Measurements from ENCODE around the gene PDE4D. TPM values are rescaled to one million over a fixed set of nuclear protein-coding genes. Genes with fewer than 3 reads are reported as not detected.

PDE4D gene
- total RNA-seq, 1 donor from 2014 or later = 39.2 TPM

GRCh38 chr5:59287884-59288283 is 605.6 kb downstream of the PDE4D start:
- TF ChIP-seq CTCF (IDR thresholded peaks at IDR 0.05; ENCODE audit: insufficient read depth, low read length, poor library complexity, severe bottlenecking) = no peak

GRCh38 chr5:59287361-59287760 is 606.2 kb downstream of the PDE4D start:
- no peaks in the 10 kb centered on the region for H3K36me3 ChIP-seq (ENCODE audit: control insufficient read depth, insufficient read depth, low read length)
- no peak for TF ChIP-seq CTCF (IDR thresholded peaks at IDR 0.05; ENCODE audit: insufficient read depth, low read length, poor library complexity, severe bottlenecking)
- no peak overlapping the region for H3K4me3 ChIP-seq (ENCODE audit: low read depth, low read length)
- H3K27me3 ChIP-seq (ENCODE audit: control insufficient read depth, insufficient read depth, low read length) = no peaks in the 10 kb centered on the region
- no peak for DNase-seq (ENCODE audit: low read depth)

More at GRCh38 chr5:59287884-59288283, 605.6 kb downstream of the PDE4D start:
- DNase-seq (ENCODE audit: low read depth) = no peak
- no peaks in the 10 kb centered on the region for H3K27me3 ChIP-seq (ENCODE audit: control insufficient read depth, insufficient read depth, low read length)
- no peak overlapping the region for H3K4me3 ChIP-seq (ENCODE audit: low read depth, low read length)
- no peaks in the 10 kb centered on the region for H3K36me3 ChIP-seq (ENCODE audit: control insufficient read depth, insufficient read depth, low read length)

- DNase-seq (ENCODE audit: low read depth) = no peak
- Histone ChIP-seq H3K4me3 (ENCODE audit: low read depth, low read length) (no peak overlapping the region), H3K36me3 (ENCODE audit: control insufficient read depth, insufficient read depth, low read length) (no peaks in the 10 kb centered on the region), H3K27me3 (ENCODE audit: control insufficient read depth, insufficient read depth, low read length) (no peaks in the 10 kb centered on the region)
- no peak for TF ChIP-seq CTCF (IDR thresholded peaks at IDR 0.05; ENCODE audit: insufficient read depth, low read length, poor library complexity, severe bottlenecking)
These were observed 607.0 kb downstream of the PDE4D start for GRCh38 chr5:59286510-59286909.

GRCh38 chr5:59285300-59286016 is 608.1 kb downstream of the PDE4D start:
- H3K36me3 ChIP-seq (ENCODE audit: control insufficient read depth, insufficient read depth, low read length) = no peaks in the 10 kb centered on the region
- no peaks in the 10 kb centered on the region for H3K27me3 ChIP-seq (ENCODE audit: control insufficient read depth, insufficient read depth, low read length)
- no peak overlapping the region for H3K4me3 ChIP-seq (ENCODE audit: low read depth, low read length)
- TF ChIP-seq CTCF (IDR thresholded peaks at IDR 0.05; ENCODE audit: insufficient read depth, low read length, poor library complexity, severe bottlenecking) = no peak
- DNase-seq (ENCODE audit: low read depth) = no peak

GRCh38 chr5:59282726-59283125 is 610.8 kb downstream of the PDE4D start:
- DNase-seq (ENCODE audit: low read depth) = no peak
- no peak for TF ChIP-seq CTCF (IDR thresholded peaks at IDR 0.05; ENCODE audit: insufficient read depth, low read length, poor library complexity, severe bottlenecking)
- Histone ChIP-seq H3K27me3 (ENCODE audit: control insufficient read depth, insufficient read depth, low read length) (no peaks in the 10 kb centered on the region), H3K4me3 (ENCODE audit: low read depth, low read length) (no peak overlapping the region), H3K36me3 (ENCODE audit: control insufficient read depth, insufficient read depth, low read length) (no peaks in the 10 kb centered on the region)

- H3K36me3 ChIP-seq (ENCODE audit: control insufficient read depth, insufficient read depth, low read length) = no peaks in the 10 kb centered on the region
- H3K27me3 ChIP-seq (ENCODE audit: control insufficient read depth, insufficient read depth, low read length) = no peaks in the 10 kb centered on the region
- DNase-seq (ENCODE audit: low read depth) = no peak
- TF ChIP-seq CTCF (IDR thresholded peaks at IDR 0.05; ENCODE audit: insufficient read depth, low read length, poor library complexity, severe bottlenecking) = no peak
- no peak overlapping the region for H3K4me3 ChIP-seq (ENCODE audit: low read depth, low read length)
These were observed 613.5 kb downstream of the PDE4D start for GRCh38 chr5:59279979-59280378.

Data from kidney epithelial cell (primary cell).